Measurements from ENCODE around the gene SAPCD1.

SAPCD1 gene

DNA sequence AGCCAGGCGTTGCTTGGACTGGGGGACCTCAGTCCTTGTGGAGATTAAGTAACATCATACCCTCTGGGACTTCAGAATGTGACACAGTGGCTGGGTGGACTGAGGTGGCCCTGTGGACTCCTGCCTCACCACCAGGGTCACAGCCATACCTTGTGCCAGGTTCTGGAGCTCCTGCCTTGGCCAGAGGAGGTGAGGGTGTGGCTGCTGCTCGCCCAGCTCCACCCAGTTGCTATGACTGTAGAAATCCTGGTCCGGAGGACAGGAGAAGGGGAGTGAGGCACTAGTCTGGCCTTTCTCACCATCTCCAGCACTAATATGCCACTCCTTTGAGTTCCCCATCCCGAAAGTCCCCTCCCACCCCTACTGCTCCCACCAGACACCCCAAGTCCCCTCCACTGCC lies 12.7 kb downstream of the SAPCD1 start:
- no peak overlapping the region for H3K27ac ChIP-seq (ENCODE audit: low read length)
- peaks cover 0 to 12% of the 10 kb centered on the region in 2 donors for H3K4me1 ChIP-seq (ENCODE audit: control insufficient read depth in 1 of 2, insufficient read depth in 2 of 2, low read length in 2 of 2)

GRCh38 chr6:31775633-31776484 lies 13.4 kb downstream of the SAPCD1 start:
- H3K4me3 ChIP-seq (ENCODE audit: low read depth in 1 of 2, low read length in 2 of 2), result no peak overlapping the region
- no peaks in the 10 kb centered on the region for H3K27me3 ChIP-seq (ENCODE audit: low read depth, low read length)
- H3K27ac ChIP-seq (ENCODE audit: low read length), result no peak overlapping the region
- no peaks in the 10 kb centered on the region for H3K9me3 ChIP-seq (ENCODE audit: control insufficient read depth in 1 of 2, low read length in 2 of 2)
- peaks cover 0 to 12% of the 10 kb centered on the region in 2 donors for H3K4me1 ChIP-seq (ENCODE audit: control insufficient read depth in 1 of 2, insufficient read depth in 2 of 2, low read length in 2 of 2)
- H3K36me3 ChIP-seq (ENCODE audit: control insufficient read depth in 1 of 2, insufficient read depth in 2 of 2, low read length in 2 of 2), result peaks cover 7 to 26% of the 10 kb centered on the region in 2 donors

More for the DNA sequence above, 12.7 kb downstream of the SAPCD1 start:
- Histone ChIP-seq H3K9me3 (ENCODE audit: control insufficient read depth in 1 of 2, low read length in 2 of 2) (no peaks in the 10 kb centered on the region), H3K36me3 (ENCODE audit: control insufficient read depth in 1 of 2, insufficient read depth in 2 of 2, low read length in 2 of 2) (peaks cover under 1 to 19% of the 10 kb centered on the region in 2 donors), H3K4me3 (ENCODE audit: low read depth in 1 of 2, low read length in 2 of 2) (no peak overlapping the region), H3K27me3 (ENCODE audit: low read depth, low read length) (no peaks in the 10 kb centered on the region)

DNA sequence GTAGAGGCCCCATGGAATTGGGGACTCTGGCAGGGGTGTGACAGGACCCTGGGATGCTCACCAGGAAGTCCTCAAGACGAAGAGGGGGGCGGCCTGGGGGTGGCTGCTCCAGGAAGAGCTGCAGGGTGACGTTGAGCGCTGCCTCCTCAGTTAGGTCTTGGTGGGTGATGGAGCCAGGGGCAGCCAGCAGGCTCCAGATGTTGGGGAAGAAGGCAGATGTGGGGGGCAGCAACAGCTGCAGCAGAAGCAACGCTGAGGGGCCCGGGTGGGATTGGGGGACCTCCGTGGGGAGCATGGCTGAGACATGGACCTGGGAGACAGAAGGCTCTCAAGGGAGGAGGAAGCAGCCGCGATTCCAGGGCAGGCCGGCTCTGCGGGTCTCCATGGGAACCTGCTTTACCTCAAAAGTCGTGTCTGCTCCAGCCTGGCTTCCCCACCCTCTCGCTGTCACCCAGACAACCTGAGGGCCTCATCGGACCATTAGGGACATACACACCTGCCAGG lies 14.1 kb downstream of the SAPCD1 start:
- no peaks in the 10 kb centered on the region for H3K9me3 ChIP-seq (ENCODE audit: control insufficient read depth in 1 of 2, low read length in 2 of 2)
- peak overlapping the region; percentile 14 for H3K27ac ChIP-seq (ENCODE audit: low read length)
- peaks cover 11 to 32% of the 10 kb centered on the region in 2 donors for H3K36me3 ChIP-seq (ENCODE audit: control insufficient read depth in 1 of 2, insufficient read depth in 2 of 2, low read length in 2 of 2)
- peaks cover 0 to 12% of the 10 kb centered on the region in 2 donors for H3K4me1 ChIP-seq (ENCODE audit: control insufficient read depth in 1 of 2, insufficient read depth in 2 of 2, low read length in 2 of 2)
- H3K27me3 ChIP-seq (ENCODE audit: low read depth, low read length), result no peaks in the 10 kb centered on the region
- H3K4me3 ChIP-seq (ENCODE audit: low read depth in 1 of 2, low read length in 2 of 2), result peak overlapping the region in 1 of 2 donors; percentile 8

DNA sequence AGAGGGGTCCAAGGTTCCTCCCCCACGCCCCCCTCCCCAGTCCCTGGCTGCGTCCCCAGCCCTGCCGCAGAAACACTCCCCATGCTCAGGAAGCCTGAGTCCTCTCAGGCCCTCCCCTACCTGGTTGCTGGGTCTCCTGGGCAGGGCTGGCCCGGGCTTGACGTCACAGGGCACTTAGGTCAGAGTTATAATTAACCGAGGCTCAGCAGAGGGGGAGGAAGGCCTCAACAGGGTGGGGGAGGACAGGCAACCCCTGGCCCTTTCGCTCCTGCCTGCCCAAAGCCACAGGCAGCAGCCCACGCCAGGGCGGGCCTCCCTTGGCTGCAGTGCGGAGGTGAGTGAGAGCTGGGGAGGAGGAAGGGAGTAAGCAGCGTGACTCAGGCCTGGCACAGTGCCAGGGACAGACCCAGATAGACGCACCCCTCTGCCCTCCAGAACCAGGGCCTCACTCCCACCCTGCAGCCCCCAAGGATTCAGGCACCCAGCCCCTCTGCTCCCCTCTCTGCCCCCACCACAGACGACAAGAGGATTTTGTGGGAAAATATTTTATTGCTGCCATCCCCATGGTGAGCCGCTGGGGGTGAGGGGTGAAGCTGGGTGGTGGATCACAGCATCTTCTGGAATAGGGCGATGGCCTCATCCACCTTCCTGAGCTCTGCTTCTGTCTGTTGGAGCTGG lies 14.7 kb downstream of the SAPCD1 start, which contains the start of gene VWA7:
Gene VWA7 (minus strand): TSS at position 340 of the 678 bp plus-strand sequence. CDS start 549 bp downstream, outside the sequence.
- Histone ChIP-seq H3K36me3 (ENCODE audit: control insufficient read depth in 1 of 2, insufficient read depth in 2 of 2, low read length in 2 of 2) (peaks cover 11 to 38% of the 10 kb centered on the region in 2 donors), H3K27ac (ENCODE audit: low read length) (peak within 1 kb of the TSS; percentile 45), H3K4me3 (ENCODE audit: low read depth in 1 of 2, low read length in 2 of 2) (peak within 1 kb of the TSS in 1 of 2 donors; percentile 8)

GRCh38 chr6:31777667-31778050 lies 15.2 kb downstream of the SAPCD1 start:
- peaks cover 11 to 44% of the 10 kb centered on the region in 2 donors for H3K36me3 ChIP-seq (ENCODE audit: control insufficient read depth in 1 of 2, insufficient read depth in 2 of 2, low read length in 2 of 2)
- H3K27ac ChIP-seq (ENCODE audit: low read length), result peak overlapping the region; percentile 45
- H3K27me3 ChIP-seq (ENCODE audit: low read depth, low read length), result no peaks in the 10 kb centered on the region
- H3K4me3 ChIP-seq (ENCODE audit: low read depth in 1 of 2, low read length in 2 of 2), result no peak overlapping the region
- H3K4me1 ChIP-seq (ENCODE audit: control insufficient read depth in 1 of 2, insufficient read depth in 2 of 2, low read length in 2 of 2), result peaks cover 0 to 12% of the 10 kb centered on the region in 2 donors
- no peaks in the 10 kb centered on the region for H3K9me3 ChIP-seq (ENCODE audit: control insufficient read depth in 1 of 2, low read length in 2 of 2)

More for the DNA sequence above, 14.7 kb downstream of the SAPCD1 start, which contains the start of gene VWA7:
- H3K4me1 ChIP-seq (ENCODE audit: control insufficient read depth in 1 of 2, insufficient read depth in 2 of 2, low read length in 2 of 2), result peaks cover 0 to 12% of the 10 kb centered on the region in 2 donors
- H3K9me3 ChIP-seq (ENCODE audit: control insufficient read depth in 1 of 2, low read length in 2 of 2), result no peaks in the 10 kb centered on the region
- no peaks in the 10 kb centered on the region for H3K27me3 ChIP-seq (ENCODE audit: low read depth, low read length)

- Histone ChIP-seq H3K36me3 (ENCODE audit: control insufficient read depth in 1 of 2, insufficient read depth in 2 of 2, low read length in 2 of 2) (peaks cover 11 to 48% of the 10 kb centered on the region in 2 donors), H3K27ac (ENCODE audit: low read length) (no peak overlapping the region), H3K27me3 (ENCODE audit: low read depth, low read length) (no peaks in the 10 kb centered on the region), H3K4me1 (ENCODE audit: control insufficient read depth in 1 of 2, insufficient read depth in 2 of 2, low read length in 2 of 2) (peaks cover 0 to 12% of the 10 kb centered on the region in 2 donors), H3K9me3 (ENCODE audit: control insufficient read depth in 1 of 2, low read length in 2 of 2) (no peaks in the 10 kb centered on the region), H3K4me3 (ENCODE audit: low read depth in 1 of 2, low read length in 2 of 2) (no peak overlapping the region)
These were observed 15.7 kb downstream of the SAPCD1 start for GRCh38 chr6:31778193-31778592.

DNA sequence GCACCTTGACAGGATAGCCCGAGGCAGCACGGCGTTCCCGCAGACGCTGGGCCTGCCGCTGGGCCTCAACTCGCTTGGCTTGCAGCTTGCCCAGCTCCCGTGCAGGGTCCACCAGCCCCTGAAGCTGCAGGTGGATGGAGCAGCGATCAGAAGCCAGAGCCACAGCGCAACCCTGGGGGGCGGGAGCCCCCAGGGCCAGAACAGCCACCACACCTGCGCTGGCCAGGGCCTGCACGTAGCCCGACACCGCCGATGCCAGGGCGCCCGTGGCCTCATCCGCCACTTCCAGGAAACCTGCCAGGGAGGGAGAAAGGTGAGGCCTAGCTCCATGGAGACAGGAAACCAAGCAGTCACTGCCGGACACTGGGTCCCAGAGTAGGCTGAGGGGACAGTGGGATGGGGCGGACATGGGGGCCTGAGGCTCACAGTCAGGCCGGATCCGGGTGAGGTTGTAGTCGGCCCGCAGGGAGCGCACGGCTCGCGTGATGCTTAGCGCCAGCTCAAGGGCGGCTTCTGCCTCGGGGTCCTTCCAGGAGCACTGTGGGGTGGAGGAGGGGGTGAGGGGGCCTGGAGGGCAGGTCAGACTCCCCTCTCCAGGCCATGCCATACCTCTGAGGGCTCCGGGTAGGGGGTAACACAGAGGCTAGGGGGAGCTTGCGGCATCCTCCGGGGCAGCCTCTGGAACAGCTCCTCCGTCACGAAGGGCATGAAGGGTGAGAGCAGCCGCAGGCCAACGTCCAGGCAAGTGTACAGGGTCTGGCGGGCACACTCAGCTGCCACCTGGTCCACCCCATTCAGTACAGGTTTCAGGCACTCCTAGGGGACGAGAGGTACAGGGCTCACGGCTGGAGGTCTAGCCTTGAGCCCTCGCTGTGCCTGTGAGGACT lies 16.8 kb downstream of the SAPCD1 start:
- Histone ChIP-seq H3K4me3 (ENCODE audit: low read depth in 1 of 2, low read length in 2 of 2) (no peak overlapping the region), H3K9me3 (ENCODE audit: control insufficient read depth in 1 of 2, low read length in 2 of 2) (no peaks in the 10 kb centered on the region), H3K27ac (ENCODE audit: low read length) (no peak overlapping the region), H3K4me1 (ENCODE audit: control insufficient read depth in 1 of 2, insufficient read depth in 2 of 2, low read length in 2 of 2) (peaks cover 0 to 12% of the 10 kb centered on the region in 2 donors), H3K27me3 (ENCODE audit: low read depth, low read length) (no peaks in the 10 kb centered on the region), H3K36me3 (ENCODE audit: control insufficient read depth in 1 of 2, insufficient read depth in 2 of 2, low read length in 2 of 2) (peaks cover 16 to 52% of the 10 kb centered on the region in 2 donors)

GRCh38 chr6:31779908-31780307 lies 17.5 kb downstream of the SAPCD1 start:
- Histone ChIP-seq H3K27me3 (ENCODE audit: low read depth, low read length) (no peaks in the 10 kb centered on the region), H3K27ac (ENCODE audit: low read length) (no peak overlapping the region), H3K9me3 (ENCODE audit: control insufficient read depth in 1 of 2, low read length in 2 of 2) (no peaks in the 10 kb centered on the region), H3K4me1 (ENCODE audit: control insufficient read depth in 1 of 2, insufficient read depth in 2 of 2, low read length in 2 of 2) (peaks cover 0 to 12% of the 10 kb centered on the region in 2 donors), H3K4me3 (ENCODE audit: low read depth in 1 of 2, low read length in 2 of 2) (no peak overlapping the region), H3K36me3 (ENCODE audit: control insufficient read depth in 1 of 2, insufficient read depth in 2 of 2, low read length in 2 of 2) (peaks cover 22 to 58% of the 10 kb centered on the region in 2 donors)

GRCh38 chr6:31780507-31781243 lies 18.2 kb downstream of the SAPCD1 start:
- Histone ChIP-seq H3K36me3 (ENCODE audit: control insufficient read depth in 1 of 2, insufficient read depth in 2 of 2, low read length in 2 of 2) (peaks cover 30 to 66% of the 10 kb centered on the region in 2 donors), H3K4me3 (ENCODE audit: low read depth in 1 of 2, low read length in 2 of 2) (no peak overlapping the region), H3K9me3 (ENCODE audit: control insufficient read depth in 1 of 2, low read length in 2 of 2) (no peaks in the 10 kb centered on the region), H3K27me3 (ENCODE audit: low read depth, low read length) (no peaks in the 10 kb centered on the region), H3K27ac (ENCODE audit: low read length) (no peak overlapping the region), H3K4me1 (ENCODE audit: control insufficient read depth in 1 of 2, insufficient read depth in 2 of 2, low read length in 2 of 2) (peaks cover 0 to 12% of the 10 kb centered on the region in 2 donors)

All from muscle layer of duodenum (tissue), 2 donors.